GM12875 (cell line): ENCODE results near the gene SRSF5.

Experiments used
- H3K4me3 ChIP-seq: one replicate; pipeline ENCODE4 v1.5.1; 2011; ENCODE audit warnings: low read depth, low read length, control low read depth
- CTCF ChIP-seq: IDR thresholded peaks from 2 replicates; pipeline ENCODE4 v1.5.1; 2011; ENCODE audit warnings: low read depth, mild to moderate bottlenecking, control low read depth, inconsistent platforms, low read length, moderate library complexity, borderline replicate concordance; ENCODE audit not compliant: insufficient read depth

SRSF5 gene

DNA sequence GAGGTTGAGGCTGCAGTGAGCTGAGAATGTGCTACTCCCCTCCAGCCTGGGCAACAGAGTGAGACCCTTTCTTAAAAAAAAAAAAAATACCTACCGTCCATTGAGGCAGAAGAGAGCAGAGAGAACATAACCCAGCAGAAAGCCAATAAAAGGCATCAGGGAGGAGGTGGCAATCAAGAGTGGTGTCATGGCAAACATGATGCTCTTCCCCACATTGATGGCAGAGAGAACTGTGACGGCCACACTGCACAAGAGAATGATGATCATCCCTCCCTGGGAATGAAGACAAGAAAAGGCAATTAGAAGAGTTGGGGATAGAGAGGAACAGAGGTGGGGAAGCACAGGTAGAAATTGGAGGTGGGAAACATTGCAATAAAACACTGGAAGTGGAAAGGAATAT is 12.1 kb downstream of the SRSF5 start:
- H3K4me3 ChIP-seq = no peak overlapping the region
- TF ChIP-seq CTCF = no peak

- no peak for TF ChIP-seq CTCF
- H3K4me3 ChIP-seq = no peak overlapping the region
Measured at GRCh38 chr14:69780092-69780491, 13.2 kb downstream of the SRSF5 start.

DNA sequence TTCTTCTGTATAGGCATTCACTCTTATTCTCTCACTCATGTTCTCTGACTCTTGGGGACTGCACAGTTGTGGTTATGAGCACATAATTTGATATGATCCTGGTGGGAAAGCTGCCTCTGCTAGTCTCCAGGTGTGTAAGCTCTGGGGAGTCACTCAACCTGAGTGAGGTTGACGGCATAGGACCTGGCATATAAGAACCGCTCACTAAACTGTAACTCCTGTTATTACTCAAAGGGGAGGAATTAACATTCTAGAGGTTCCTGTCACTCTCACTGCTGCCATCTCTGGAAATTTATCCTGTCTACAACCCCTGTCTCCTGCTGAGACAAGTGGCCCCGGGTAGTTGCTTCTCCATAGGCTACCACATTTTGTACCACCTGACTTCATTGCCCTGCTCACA is 14.0 kb downstream of the SRSF5 start:
- no peak overlapping the region for H3K4me3 ChIP-seq
- TF ChIP-seq CTCF = no peak

DNA sequence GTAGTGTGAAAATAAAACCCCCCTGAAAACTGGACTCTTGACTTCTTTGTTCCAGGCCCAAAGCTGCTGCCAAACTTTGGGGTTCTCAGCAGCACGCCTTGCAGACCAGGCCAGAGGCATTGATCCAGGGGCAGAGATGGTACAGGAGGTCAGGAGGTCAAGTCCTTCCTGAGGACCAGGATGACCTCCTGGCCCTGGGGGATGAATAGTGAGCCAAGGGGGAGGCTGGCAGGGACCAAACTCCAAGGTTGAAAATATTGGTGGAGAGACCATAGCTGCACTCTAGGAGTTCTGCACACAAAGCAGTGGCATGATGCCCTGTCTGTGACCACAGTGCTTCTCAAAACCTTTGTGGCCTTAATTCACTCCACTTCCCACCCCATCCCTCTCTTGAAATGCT is 18.0 kb downstream of the SRSF5 start:
- no peak overlapping the region for H3K4me3 ChIP-seq
- no peak for TF ChIP-seq CTCF

DNA sequence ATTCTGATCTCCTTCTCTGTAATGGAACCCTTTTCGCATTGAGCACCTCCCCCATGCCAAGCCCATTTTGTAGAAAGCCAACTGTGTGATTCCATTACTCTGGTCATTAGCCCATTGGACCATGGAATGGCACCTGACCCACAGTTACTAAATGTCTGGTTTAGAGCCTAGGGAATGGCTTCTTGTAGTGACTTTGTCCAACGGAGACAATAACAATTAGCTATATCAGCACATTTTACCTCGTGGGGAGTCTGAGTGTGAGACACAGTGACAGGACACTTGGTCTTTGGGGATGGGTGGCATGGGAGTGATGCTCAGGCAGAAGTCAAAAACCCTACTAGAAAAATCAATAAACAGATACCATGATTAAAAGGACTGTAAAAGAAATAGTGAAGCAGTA is 19.7 kb downstream of the SRSF5 start:
- no peak overlapping the region for H3K4me3 ChIP-seq
- TF ChIP-seq CTCF = no peak

GRCh38 chr14:69789118-69789640 is 22.2 kb downstream of the SRSF5 start:
- no peak for TF ChIP-seq CTCF
- H3K4me3 ChIP-seq = no peak overlapping the region

- TF ChIP-seq CTCF = no peak
- H3K4me3 ChIP-seq = no peak overlapping the region
Measured at GRCh38 chr14:69792887-69793421, 26.0 kb downstream of the SRSF5 start.
